Inflammatory macrophage (primary cell): ENCODE results near the gene SNAPC4.

Experiments
- DNase-seq, 2 donors: peaks; one replicate each; pipeline ENCODE4 v3.0.0-alpha.2; 2020 to 2022
- total RNA-seq, 18 experiments: gene quantifications; one replicate each; lab custom pipeline; 2026; ENCODE audit warnings: mixed read lengths in 6 of 18, inconsistent platforms in 2 of 18; lab: John Stamatoyannopoulos, UW

The SNAPC4 gene
- total RNA-seq, result 4.0 to 24.1 (median 10.3) reads per million in 18 experiments

GRCh38 chr9:136400038-136400834 is at the start of gene SNAPC4:
Gene SNAPC4 (minus strand): TSS chr9:136400170. CDS start chr9:136398428, 1,742 bp downstream.
- peak; percentile 90 to 92 for DNase-seq

- DNase-seq, result no peak
Measured at GRCh38 chr9:136448655-136449054, 48.7 kb upstream of the SNAPC4 start.

GRCh38 chr9:136447173-136447778 is 47.3 kb upstream of the SNAPC4 start:
- DNase-seq, result no peak

- no peak for DNase-seq
Measured at GRCh38 chr9:136445799-136446198, 45.8 kb upstream of the SNAPC4 start.

GRCh38 chr9:136444102-136444501 is 44.1 kb upstream of the SNAPC4 start:
- DNase-seq, result no peak

GRCh38 chr9:136443687-136444086 is 43.7 kb upstream of the SNAPC4 start:
- DNase-seq, result no peak

GRCh38 chr9:136443087-136443486 is 43.1 kb upstream of the SNAPC4 start:
- DNase-seq, result no peak

- DNase-seq, result no peak
Measured at GRCh38 chr9:136442265-136442664, 42.3 kb upstream of the SNAPC4 start.

- DNase-seq, result no peak
Measured at GRCh38 chr9:136441681-136442245, 41.8 kb upstream of the SNAPC4 start.

GRCh38 chr9:136441191-136441680 is 41.3 kb upstream of the SNAPC4 start:
- no peak for DNase-seq

- DNase-seq, result peak; percentile 62 to 72
Measured at GRCh38 chr9:136439481-136440408, 39.8 kb upstream of the SNAPC4 start, which contains the start of gene INPP5E. Gene INPP5E (minus strand): TSS chr9:136439845. CDS start chr9:136439419, 426 bp downstream.

GRCh38 chr9:136438548-136439480 is 38.8 kb upstream of the SNAPC4 start:
- DNase-seq, result peak; percentile 5 to 14

GRCh38 chr9:136437839-136438547 is 38.0 kb upstream of the SNAPC4 start:
- DNase-seq, result no peak

GRCh38 chr9:136437430-136437829 is 37.5 kb upstream of the SNAPC4 start:
- no peak for DNase-seq

GRCh38 chr9:136436055-136436634 is 36.2 kb upstream of the SNAPC4 start:
- no peak for DNase-seq

GRCh38 chr9:136434580-136435169 is 34.7 kb upstream of the SNAPC4 start:
- no peak for DNase-seq

GRCh38 chr9:136433849-136434579 is 34.0 kb upstream of the SNAPC4 start:
- no peak for DNase-seq

GRCh38 chr9:136433043-136433715 is 33.2 kb upstream of the SNAPC4 start:
- no peak for DNase-seq
